Measurements from ENCODE around the gene TNPO3.
"Not testable (repeated sequence)": the region's sequence is repeated elsewhere in the genome, so short reads cannot be mapped to it uniquely, and the experiment has no call there.

- not testable (repeated sequence) for TF ChIP-seq POLR2A, CTCF, POLR2AphosphoS5, EP300 (IDR thresholded peaks at IDR 0.05)
Observed at GRCh38 chr7:128943251-128943650, 111.7 kb downstream of the TNPO3 start.

Data from gastroesophageal sphincter (tissue), 3 donors.